HS-27A (cell line): ENCODE measurements around the gene SUGCT.

Experiments used
- DNase-seq: peaks from one replicate; pipeline ENCODE4 v3.0.0-alpha.2; 2012; ENCODE audit warnings: low read depth, missing footprints

Gene SUGCT

GRCh38 chr7:40329601-40330153 is 194.9 kb downstream of the SUGCT start:
- DNase-seq, result no peak

DNA sequence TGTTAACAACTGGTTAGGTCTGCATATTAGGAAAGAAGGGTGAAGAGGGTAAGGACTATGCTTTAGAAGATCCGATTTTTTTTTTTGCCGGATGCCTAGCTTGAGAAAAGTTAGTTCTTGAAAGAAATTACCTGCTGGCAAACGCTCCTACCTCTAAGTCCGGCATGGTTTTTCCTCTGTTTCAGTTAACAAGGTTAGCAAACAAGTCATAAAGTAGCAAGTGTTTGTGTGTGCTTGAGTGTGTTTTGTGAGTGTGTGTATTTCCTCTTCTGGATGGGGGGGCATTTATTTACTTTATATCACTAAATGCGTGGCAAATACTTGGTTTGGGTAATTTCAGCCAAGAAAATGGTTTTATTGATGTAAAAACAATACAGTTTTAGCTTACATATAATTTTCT is 195.6 kb downstream of the SUGCT start:
- DNase-seq, result no peak

DNA sequence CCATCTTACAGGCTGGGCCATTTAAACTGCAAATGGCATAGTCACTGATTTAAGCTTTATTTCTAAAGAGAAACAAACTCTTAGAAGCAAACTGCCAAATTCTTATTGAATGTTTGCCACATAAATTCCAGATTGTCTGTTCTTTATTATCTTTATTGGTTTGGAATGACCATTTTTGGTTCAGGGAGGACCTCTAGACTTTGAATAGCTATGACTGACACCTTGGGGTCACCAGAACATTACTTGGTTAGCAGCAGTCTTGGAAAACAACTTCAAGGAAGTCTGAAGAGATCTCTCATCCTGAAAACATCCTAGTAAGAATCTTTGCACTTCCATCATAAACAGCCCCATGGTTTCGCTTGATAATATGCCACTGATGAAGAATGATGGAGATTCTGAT is 197.1 kb downstream of the SUGCT start:
- no peak for DNase-seq

DNA sequence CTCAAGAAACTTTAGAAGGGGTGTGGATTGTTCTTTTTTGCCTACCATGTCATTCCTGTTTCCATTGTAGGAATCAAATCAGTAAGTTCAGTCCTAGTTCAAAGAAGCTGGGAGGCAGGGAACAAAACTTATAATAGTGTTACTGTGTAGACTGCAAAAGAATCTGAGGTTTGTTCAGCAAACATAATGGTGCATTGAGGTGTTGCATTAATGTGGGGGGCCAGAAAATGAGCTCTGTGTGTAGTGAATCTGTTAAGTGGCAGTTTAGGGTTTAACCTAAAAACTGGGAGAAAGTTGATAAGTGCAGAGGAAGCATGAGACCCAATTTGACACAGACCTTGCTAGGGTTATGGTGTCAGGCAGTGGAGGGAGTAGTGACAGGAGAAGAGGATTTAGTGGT is 197.7 kb downstream of the SUGCT start:
- no peak for DNase-seq

DNA sequence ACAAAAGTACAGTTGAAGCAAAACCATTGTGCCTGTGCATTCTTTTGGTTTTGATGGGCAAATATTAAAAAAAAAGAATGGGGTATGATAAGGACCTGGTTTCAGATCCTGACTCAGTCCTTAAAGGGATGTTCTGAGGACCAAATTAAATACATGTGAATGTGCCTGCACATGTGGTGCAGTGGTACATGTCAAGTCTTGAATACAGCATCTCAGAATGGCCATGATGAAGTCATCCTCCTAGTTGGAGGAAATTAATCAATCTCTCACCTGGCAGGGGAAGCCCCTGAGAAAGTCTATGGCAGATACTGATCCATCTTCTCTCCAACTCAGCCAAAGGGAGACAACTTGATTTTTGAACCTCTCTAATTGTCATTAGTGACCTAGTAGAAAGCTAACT is 207.0 kb downstream of the SUGCT start:
- no peak for DNase-seq

DNA sequence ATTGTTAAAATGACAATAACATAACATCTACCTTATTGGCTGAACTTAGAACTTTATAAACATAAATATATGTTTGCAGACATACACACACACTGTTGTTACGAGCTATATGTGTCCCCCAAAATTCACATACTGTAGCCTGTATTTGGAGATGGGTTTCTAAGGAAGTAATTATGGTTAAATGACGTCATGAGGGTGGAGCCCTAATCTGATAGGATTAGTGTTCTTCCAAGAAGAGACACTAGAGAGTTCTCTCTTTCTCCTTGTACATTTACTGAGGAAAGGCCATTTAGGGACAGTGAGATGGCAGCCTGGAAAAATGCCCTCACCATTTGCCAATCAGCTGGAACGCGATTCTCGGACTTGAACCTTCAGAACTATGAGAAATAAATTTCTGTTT is 211.7 kb downstream of the SUGCT start:
- no peak for DNase-seq

- no peak for DNase-seq
Measured at GRCh38 chr7:40348126-40348728, 213.4 kb downstream of the SUGCT start.

DNA sequence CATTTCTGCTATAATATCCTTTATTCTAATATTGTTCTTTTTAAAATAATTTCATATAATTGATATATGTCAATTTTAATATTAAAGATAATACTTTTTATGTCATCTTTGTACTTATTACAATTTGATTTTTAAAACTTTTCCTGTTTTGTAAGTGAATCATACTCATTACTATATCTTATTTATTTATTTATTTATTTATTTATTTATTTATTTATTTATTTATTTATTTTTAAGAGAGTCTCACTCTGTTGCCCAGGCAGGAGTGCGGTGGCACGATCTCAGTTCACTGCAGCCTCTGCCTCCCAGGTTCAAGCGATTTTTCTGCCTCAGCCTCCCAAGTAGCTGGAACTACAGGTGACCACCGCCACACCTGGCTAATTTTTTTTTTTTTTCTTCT is 215.3 kb downstream of the SUGCT start:
- DNase-seq, result no peak

GRCh38 chr7:40354711-40355110 is 219.9 kb downstream of the SUGCT start:
- no peak for DNase-seq

DNA sequence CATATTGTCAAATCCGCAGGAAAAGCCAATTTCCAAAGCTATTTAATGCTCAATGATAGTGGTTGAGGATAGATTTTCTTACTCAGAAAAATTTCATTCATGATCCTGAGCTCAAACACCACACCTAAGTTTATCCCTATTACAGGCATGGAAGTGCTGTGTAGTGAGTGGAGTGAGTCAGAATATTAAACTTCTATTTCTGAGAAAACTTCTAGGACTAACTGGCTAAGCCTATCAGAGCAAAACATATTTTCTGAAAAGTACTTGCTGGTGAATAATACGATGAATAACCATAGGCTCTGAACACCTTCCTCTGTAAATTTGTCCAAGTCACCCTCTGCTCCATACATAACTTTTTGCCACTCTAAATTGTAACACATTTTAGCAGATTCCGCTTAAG is 221.5 kb downstream of the SUGCT start:
- DNase-seq, result no peak

GRCh38 chr7:40356871-40357709 is 222.3 kb downstream of the SUGCT start:
- no peak for DNase-seq

DNA sequence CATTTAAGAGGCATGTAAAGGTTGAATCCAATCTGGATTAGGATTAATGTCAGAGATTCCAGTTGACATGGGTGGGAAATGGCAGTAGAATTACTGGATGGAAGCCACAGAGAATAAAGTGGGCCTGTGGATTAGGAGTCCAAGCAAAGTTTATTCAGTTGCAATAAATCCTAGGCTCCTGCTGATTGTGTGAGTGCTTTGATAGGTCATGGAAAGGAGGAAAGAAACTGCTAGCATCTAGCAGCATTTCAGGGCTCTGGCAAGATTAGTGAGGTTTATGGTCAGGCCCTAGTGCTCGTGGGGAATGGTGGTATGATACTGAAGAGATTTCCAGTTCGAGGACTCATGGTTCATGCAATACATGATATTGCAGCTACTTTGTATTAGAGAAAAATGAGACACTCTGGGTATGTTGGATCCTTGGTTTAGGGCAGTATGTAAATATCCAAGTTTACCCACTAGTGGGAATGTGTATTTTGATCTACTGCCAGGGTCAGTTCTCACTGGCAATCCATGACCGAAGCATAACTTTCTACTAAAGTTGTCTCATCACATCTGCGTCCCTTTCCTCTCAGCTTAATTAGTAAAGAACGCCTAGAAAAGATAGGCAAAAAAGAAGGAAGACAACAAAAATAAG is 235.0 kb downstream of the SUGCT start:
- DNase-seq, result no peak

GRCh38 chr7:40371806-40372440 is 237.1 kb downstream of the SUGCT start:
- no peak for DNase-seq

DNA sequence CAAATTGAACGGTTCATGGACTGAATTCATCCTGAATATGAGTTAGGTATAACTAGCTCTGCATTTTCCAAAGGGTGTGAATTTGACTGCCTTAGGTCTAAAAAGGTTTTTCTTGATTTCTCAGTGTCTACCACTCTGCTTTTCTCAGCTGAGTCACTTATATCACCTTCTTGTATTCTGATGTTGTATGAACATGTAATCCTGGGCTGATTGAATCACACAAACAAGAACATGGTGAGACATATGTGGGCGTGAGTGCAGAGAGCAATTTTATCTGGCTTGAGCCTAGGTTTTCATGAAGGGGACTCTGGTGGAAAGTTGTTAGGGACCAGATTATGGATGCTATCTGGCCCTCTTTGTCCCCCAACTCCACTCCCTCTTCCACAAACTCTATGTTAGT is 239.8 kb downstream of the SUGCT start:
- DNase-seq, result no peak

GRCh38 chr7:40380111-40380510 is 245.3 kb downstream of the SUGCT start:
- DNase-seq, result no peak

GRCh38 chr7:40382145-40382544 is 247.3 kb downstream of the SUGCT start:
- no peak for DNase-seq

DNA sequence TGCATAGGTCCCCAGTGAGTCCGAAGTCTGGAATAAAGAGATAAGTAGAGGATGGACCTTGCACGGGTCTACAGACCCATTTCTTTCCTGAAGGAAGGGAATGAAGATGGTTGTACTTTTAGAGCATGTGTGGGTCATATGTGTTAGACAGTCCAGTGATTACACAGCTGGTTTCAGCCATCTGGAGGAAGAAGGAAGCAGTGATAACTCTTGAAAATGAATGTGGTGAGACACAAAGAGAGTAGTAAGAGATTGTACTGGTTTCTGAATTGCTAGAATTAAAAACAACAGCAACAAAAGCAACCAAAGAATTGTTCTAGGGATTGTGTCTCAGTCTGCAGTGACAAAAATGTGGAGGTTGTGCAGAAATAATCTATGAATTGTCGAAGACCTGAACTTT is 258.9 kb downstream of the SUGCT start:
- DNase-seq, result no peak

DNA sequence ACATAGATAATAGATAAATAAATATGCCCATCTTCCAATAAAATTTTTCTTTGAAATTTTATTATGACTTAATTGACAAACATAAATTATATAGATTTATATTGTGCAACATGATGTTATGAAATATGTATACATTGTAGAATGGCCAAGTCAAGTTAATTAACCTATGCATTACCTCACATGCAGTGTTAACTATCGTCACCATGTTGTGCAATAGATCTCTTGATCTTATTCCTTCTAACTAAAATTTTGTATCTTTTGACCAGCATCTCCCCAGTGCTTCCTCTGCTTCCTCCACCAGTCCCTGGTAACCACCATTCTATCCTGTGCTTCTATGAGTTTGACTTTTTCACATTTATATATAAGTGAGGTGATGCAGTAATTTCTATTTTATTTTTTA is 259.6 kb downstream of the SUGCT start:
- no peak for DNase-seq

GRCh38 chr7:40400525-40400924 is 265.7 kb downstream of the SUGCT start:
- no peak for DNase-seq

DNA sequence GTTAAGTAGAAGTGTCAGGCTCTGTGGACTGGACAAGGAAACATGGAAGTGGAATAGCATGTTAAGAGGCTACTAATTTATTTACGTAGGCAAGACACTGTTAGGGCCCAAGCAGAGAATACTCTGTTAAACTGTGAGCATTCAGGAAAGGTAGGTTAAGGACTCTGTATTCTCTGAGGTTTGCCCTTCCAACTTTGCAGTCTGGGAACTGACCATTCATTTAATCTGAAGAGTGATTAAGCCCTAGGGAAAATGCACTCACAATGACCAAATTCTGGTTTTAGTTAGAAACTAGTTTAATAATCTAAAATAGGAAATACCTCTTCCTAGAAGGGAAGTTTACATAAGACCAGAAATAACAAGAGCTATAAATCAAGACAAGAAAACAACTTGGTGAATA is 266.6 kb downstream of the SUGCT start:
- no peak for DNase-seq

DNA sequence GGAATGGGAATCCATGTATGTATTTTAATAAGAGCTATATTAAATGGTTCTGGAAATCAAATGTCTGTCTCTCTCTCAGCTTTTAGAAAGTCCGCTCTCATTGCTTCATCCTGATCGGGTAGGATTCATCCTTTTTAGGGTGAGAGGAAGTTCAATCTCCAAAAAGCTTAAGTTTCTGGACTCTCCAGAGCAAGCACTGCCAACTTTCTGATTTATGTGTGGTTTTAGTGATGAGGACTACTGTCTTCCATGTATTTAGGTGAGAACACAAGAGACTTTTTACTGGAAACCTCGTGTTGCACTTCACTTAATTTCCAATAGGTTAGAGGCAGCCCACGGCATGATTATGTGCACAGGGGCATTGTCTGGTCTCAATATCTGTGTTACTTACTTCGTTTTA is 267.9 kb downstream of the SUGCT start:
- no peak for DNase-seq

- no peak for DNase-seq
Measured at GRCh38 chr7:40403703-40404476, 269.1 kb downstream of the SUGCT start.
